GM20000 (cell line): ENCODE data around the gene CLDN10.

Experiments
- DNase-seq: peaks from one replicate; pipeline ENCODE4 v3.0.0; 2012; ENCODE audit warnings: low spot score
- TF ChIP-seq, protein P1 (sequence below): IDR thresholded peaks from 2 replicates; pipeline ENCODE4 v1.5.1; 2012; ENCODE audit warnings: mild to moderate bottlenecking, control low read depth; ENCODE audit errors: extremely low read depth, missing control alignments

CLDN10 gene

DNA sequence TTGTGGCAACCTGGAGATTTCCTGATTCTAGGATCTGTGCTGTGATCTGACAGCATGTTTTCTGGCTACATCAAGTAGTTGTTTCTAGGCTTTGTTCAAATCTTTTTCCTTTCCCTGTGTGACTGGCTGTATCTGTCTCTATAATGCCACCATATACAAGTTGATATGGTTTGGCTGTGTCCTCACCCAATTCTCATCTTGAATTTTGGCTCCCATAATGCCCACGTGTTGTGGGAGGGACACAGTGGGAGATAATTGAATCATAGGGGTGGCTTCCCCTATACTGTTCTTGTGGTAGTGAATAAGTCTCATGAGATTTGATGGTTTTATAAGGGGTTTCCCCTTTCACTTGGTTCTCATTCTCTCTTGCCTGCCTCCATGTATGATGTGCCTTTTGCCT lies 24.6 kb upstream of the CLDN10 start:
- TF ChIP-seq, protein P1, sequence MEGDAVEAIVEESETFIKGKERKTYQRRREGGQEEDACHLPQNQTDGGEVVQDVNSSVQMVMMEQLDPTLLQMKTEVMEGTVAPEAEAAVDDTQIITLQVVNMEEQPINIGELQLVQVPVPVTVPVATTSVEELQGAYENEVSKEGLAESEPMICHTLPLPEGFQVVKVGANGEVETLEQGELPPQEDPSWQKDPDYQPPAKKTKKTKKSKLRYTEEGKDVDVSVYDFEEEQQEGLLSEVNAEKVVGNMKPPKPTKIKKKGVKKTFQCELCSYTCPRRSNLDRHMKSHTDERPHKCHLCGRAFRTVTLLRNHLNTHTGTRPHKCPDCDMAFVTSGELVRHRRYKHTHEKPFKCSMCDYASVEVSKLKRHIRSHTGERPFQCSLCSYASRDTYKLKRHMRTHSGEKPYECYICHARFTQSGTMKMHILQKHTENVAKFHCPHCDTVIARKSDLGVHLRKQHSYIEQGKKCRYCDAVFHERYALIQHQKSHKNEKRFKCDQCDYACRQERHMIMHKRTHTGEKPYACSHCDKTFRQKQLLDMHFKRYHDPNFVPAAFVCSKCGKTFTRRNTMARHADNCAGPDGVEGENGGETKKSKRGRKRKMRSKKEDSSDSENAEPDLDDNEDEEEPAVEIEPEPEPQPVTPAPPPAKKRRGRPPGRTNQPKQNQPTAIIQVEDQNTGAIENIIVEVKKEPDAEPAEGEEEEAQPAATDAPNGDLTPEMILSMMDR = no peak
- no peak for DNase-seq

DNA sequence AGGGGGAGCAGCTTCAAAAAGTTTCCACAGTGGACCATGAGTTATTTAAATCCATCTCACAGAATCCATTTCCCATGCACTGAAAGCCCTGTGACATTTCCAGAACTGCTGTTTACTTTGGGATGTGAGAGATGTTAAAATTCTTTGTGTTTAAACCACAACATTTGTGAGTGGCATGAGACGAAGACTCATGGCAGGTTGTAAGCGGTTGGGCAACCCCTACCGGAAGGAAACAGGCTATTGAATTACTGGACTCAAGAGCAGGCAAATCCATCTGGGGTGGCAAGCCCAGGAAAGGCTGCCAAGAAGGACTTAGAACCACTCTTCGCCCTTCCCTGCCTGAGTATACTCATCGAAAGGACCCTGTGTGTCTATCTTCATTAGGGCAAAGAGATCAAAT lies 22.3 kb upstream of the CLDN10 start:
- no peak for DNase-seq
- TF ChIP-seq, protein P1 = no peak

DNA sequence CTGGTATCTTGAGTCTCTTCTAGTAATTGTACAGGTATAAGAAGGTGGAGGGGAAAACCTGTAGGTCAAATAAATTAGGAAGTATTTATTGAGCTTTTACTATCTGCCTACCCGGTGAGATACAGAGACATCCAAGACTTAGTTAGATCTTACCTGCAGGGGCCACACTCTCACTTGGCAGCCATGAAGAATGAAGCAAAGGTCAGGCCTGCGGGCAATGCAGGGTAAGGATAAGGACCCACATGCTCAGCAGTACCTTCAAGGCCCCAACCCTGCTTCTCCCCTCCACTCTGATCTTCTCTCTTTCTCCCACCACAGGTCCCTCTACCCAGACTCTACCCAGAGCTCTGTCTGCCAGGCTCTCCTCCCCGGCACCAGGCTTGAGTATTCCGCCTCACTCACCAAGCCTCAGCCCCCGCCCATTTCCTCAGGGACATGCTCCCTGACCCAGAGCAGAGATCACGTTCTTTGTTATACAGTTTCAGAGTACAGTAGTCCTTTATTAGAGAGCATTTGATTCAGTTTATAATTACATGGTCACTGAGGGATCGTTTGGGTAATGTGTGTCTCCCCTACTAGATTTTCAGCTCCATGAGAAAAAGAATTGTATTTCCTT lies 18.9 kb upstream of the CLDN10 start:
- DNase-seq = no peak
- TF ChIP-seq, protein P1 = no peak

DNA sequence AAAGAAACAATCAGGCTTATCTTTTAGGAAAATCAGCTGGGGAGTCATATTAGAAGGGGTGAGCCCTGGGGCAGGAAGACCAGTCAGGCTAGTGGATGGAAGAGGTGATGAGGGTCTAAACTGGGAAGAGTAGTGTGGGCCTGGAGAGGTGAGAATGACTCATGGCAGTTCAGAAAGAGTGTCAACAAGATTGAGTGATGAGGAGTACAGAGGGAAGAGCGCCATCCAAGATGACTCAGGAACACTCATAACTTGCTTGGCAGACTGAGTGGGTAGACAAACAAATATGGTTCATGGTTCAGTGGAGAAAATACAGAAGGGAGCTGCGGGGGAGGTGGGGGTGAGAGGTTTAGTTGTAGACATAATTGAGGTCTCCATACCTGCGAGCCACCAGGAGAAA lies 17.3 kb upstream of the CLDN10 start:
- TF ChIP-seq, protein P1 = no peak
- DNase-seq = no peak

DNA sequence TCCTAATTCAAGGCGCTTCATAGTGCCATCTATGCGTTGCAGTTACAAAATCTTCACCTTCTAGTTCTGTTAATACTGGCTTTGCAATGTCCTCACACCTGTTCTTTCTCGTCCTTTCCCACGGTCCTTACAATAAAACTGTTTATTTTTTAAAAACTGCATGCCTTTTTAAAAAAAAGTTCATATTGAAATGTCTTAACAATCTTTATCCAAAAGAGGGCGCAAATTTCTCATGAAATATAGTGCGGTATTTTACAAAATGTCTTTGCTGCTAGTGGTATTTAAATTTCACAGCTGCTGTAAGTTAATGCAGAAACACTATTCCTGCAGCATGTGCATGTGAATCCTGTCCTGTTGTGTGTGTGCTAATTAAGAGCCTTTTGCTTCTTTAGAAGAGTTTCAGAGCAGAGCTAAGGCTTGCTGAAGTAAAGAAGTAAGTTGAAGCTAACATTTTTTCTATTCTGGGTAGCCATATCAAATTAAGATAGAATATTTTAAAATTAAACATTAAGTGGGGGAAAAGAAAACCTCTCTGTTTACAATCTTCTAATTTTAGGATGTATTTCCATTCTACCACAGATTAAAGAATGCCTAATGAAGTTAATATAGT lies 15.8 kb upstream of the CLDN10 start:
- TF ChIP-seq, protein P1 = no peak
- no peak for DNase-seq

DNA sequence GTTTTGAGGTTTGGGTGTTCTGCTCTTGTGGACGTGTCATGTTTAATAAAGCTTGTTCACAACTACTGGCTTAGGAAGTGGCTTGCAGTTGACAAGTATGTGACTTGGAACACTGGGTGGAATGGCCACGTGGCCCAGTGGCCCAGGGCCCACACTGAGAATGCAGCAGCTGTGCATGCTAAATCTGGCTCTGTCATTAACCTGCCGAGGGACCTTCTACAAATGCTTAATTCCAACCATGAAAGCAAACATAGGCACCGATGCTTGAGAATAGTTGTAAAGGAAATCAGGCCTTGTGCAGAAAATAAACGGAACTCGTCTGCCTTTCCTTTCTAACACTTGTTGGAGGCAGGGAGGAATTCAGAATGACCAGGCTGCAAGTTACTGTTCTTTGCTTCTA lies 11.6 kb upstream of the CLDN10 start:
- DNase-seq = no peak
- TF ChIP-seq, protein P1 = no peak

DNA sequence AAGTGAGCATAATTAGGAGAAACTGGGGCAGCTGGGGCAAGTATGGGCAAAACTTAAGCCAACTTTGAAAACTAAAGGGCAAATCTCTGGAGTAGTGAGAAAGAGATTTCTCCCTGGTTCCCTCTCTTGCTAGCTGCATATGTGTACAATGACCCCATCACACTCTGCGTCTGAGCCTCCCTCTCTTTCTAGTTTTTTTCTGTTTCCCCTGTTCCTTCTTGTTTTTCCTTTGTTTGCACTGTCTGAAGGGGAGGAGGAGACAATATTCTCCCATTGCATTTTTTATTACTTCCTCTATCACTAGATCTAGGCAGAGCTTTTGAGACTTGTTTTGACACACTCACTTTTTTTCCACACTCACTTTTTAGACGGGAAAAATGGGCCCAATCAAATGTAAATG lies 11.2 kb upstream of the CLDN10 start:
- TF ChIP-seq, protein P1 = no peak
- DNase-seq = no peak
